Stimulated activated CD8-positive, alpha-beta memory T cell treated with anti-CD3 and anti-CD28 coated beads, Interleukin-7, amount 100 ng/mL, for 4 hours (primary cell): ENCODE data around the gene FAM216B.
"Not testable (repeated sequence)": the region's sequence is repeated elsewhere in the genome, so short reads cannot be mapped to it uniquely, and the experiment has no call there.

Experiments used
- DNase-seq, 2 donors: peaks; one replicate each; pipeline ENCODE4 v3.0.0-alpha.2; 2020; ENCODE audit warnings: low read depth in 2 of 2

FAM216B gene

DNA sequence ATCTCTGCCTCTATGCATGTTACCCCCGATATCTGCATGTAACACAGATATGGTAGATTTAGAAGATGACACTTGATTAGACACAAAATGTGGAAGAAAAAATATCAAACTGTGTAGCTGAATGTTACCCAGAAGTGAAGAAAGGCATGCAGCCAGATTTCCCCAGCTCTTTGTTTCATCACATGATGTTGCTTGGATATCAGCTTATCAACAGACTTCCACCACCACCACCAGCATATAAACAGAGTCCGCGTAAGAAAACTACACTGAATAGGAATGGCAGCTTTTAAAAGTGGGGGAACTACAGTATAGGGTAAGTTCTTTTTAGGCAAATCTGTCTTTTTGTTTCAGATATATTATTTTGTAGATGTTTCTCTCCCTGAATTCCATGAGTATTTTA, at the start of gene FAM216B:
FAM216B (plus strand) TSS at position 233 of the 400 bp plus-strand sequence. CDS start 2,484 bp downstream, outside the sequence.
- DNase-seq, result no peak

DNA sequence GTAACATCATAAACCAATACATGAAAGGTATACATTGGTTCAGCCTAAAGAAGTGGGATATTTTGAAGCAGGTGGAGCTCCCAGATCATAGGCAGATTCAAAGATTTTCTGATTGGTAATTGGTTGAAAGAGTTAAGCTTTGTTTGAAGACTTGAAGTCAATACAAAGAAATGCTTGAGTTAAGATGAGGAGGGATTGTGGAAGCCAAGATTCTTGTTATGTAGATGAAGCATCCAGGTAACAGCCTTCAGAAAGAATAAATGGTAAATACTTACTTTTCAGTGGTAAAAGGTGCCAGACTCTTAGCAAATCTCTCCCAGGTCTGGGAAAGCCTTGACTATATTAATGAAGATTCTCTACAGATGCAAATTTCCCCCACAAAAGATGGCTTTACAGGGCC, 49.3 kb upstream of the FAM216B start:
- no peak for DNase-seq

DNA sequence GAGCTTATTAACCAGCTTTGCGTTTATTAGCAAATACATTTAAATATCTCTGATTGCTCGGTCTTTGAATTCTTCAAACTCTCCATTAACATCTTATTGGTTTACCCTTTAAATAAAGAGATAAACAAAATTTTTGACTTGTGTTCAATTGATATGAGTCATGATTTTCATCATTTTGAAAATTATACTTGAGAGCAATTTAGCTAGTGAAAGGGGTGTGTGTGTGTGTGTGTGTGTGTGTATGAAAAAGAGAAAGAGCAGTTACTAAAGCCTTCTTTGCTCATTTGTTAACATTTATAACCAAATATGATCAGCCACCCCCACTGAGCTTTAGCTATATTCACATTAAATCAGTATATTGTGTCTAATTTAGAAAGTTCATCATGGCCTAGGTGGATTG, 48.3 kb upstream of the FAM216B start:
- DNase-seq, result no peak

DNA sequence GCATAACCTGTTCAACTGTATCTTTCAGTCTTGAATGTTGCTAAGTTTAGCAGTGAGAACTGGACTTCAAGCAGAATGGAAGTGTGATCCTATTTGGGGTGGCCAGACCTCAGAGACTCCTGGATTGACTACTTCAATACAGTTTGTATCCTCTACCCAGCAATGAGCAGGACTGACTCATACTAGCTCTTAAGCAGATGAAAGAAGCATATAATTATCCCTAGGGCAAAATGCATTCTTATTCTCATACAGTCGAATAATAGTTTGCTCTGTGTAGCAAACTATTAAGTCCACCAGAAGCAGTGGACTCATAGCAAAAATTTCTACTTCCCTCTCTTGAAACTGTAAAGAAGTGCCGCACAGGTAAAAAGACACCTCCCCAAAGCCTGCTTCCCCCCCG, 46.4 kb upstream of the FAM216B start:
- DNase-seq, result no peak

DNA sequence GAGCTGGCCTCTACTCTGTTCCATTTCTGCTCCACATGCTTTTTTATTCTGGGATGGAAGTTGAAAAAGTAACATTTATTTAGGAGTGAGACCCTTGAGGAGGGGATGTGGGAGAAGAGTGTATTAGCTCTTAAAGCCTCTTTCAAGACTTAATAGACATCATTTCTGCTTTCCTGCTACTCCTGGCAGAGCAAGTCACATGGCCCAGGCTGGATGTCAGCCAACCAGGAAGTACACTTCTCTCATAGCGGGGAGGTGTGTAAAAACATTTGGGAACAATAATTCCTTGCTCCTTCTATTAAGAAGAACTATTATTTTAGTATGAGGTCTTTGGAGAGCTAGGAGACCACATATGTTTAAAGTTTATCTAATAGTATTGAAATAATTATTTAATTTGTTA, 40.6 kb upstream of the FAM216B start:
- DNase-seq, result no peak

DNA sequence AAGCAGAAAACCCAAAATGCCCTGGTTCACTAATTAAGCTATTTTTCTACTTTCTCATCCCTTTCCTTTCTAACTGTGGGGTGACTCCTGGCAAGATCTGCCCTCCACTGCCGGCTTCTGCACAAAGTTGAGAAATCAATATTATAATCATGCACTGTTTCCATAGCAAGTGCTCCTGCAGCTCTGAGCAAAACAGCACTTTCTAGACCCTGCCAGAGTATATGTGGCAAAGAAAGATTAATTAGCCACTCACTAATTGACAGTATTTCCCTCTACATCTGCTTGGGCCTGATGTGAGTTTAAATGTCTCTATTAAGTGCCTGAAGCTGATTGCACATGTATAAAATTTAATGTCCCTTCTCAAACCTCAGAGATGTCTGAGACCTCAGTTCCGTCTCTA, 39.5 kb upstream of the FAM216B start:
- no peak for DNase-seq

DNA sequence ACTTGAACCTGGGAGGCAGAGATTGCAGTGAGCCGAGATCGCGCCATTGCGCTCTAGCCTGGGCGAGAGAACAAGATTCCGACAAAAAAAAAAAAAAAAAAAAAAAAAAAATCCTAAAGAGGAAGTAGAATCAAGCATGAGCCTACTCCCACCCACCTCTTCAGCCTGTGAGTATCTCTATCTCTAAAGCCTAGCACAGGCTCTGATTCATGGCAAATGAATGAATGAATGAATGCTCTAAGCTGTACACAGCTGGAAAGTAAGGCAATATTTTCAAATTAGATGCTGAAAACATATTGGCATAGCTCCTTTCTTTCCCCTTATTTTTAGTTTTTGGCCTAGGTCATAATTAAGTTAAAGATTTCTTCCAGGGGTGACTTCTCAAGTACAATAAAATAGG, 35.7 kb upstream of the FAM216B start:
- no peak for DNase-seq

DNA sequence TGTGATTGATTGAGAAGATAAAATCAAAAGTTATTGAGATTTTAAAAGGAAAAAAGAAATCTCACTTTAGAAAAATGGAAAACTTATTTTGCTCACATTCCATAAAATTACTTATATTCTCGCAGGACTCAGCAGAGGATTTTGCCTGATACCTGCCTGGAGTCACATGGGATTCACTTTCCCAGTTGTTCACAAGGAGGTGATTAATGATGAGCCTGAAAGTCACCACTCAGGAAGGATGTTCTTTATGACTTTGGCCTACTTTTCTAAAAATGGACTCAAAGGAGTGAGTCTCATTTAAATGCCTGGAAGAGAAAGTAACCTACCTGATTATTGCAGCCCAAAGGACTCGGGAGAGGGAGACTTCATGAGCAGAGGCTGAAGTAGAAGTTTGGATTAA, 34.5 kb upstream of the FAM216B start:
- DNase-seq, result no peak

DNA sequence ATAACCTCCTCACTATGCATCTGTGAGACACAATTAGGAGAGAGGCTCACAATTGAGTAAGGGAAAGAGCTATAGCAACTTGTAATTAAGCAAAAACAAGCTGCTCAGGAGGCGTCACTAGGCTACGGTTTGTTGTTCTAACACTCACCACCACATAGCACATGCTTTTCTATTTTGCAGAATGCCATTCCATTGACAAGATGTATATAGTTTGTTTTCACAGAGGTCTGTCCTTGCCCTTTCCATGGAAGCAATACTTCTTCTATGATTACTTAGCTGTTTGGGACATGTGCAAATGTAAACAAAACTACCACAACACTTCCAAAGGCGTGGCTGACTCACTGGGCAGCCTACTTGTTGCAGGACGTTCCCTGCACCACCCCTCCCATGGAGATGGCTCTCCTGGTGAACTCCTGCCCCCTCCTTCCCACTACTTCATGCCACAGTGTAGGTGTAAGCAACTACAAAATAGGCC, 33.9 kb upstream of the FAM216B start:
- no peak for DNase-seq

DNA sequence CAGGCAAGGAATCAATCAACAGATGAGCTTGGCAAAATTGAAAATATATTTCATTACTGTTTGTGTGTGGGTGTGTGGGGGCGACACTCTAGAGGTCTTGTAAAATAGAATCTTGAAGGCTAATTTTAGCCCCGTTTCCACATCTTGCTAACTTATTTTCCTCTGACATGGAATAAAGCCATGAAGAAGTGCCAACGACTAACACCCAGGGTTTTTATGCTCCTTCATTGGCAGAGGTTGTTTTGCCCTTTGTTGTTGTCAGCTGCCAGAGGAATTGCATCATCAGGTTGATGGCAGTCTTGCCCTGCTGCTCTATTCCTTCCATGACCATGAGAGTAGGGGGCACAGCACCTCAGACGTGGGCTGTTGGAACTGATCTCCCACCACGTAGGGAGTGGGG, 30.6 kb upstream of the FAM216B start:
- no peak for DNase-seq

DNA sequence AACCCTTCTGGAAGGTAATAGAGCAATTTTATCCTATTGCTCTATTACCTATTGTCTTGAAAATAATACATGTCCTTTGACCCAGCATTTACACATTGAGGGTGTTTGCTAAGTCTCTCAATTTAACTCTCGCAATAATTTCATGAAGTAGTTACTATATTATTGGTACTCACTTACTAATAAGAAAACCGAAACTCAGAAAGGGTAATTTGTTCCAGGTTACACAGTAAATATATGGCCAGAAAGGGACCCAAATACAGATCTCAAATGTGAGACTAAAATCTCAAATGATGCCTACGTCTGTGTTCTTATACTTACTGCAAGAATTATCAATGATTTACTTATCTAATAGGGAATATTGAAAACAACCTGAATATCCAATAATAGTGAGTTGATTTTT, 29.7 kb upstream of the FAM216B start:
- no peak for DNase-seq

DNA sequence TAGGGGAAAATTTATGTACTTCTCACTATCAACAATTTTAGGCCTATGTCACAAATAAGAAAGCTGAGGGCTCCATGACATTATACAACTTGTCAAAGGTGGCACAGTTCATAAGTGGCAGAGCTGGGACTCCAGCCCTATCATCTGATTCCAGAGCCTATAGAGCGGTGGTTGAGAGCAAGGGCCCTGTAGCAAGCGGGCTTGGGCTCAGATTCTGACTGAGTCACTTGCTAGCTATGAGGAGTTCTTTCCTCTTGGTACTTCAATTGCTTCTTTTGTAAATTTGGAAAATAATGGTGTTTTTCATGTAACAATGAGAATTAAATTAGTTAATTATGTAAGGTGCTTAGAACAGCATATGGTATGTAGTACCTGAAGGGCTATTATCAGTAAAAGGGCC, 28.7 kb upstream of the FAM216B start:
- DNase-seq, result no peak

DNA sequence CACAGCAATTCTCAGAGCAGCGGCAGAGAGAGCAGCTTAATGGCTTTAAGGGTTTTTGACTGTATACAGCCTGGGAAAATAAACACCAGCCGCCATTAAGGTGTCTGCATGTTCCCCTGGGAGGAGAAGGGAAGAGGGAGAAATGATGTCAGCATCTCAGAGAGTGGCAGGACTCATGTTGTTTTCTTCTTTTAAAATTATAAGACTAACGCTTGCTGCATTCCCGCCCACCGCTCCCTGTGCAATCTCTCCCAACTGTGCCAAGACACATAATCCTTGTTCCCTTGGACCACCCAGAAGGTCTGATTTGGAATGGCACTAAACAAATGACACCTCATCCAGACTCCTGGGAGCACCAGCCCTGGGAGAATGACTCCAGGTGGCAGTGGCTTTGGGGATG, 27.7 kb upstream of the FAM216B start:
- no peak for DNase-seq

DNA sequence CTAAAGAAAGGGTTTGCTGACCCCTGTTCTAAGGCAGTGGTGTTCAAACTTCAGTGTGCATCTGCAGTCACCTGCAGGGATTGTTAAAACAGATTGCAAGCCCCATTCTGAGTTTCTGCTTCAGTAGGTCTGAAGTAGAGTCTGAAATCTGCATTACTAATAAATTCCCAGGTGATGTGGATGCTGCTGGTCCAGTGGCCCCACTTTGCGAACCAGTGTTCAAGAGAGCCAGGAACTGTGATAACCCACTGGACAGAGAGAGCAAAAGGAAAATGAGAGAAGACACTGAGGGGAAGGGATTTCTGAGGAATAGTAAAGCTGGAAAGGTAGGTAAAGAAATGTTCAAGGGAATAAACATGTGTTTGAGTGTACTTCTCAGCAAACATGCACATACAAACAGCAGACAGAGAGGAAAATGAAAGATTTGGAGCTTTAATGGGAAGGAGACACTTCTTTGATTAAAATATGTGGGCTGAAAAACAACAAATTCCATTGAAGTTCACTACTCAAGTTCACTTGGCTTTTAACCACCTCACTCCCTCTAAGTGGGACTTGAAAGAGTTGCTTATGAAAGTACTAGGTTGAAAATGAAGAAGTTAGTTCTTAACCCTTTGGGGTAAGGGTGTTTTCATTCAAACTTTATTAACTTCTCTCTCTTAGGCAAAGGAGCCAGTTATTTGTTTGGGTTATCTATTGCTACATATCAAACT, 26.4 kb upstream of the FAM216B start:
- no peak for DNase-seq

DNA sequence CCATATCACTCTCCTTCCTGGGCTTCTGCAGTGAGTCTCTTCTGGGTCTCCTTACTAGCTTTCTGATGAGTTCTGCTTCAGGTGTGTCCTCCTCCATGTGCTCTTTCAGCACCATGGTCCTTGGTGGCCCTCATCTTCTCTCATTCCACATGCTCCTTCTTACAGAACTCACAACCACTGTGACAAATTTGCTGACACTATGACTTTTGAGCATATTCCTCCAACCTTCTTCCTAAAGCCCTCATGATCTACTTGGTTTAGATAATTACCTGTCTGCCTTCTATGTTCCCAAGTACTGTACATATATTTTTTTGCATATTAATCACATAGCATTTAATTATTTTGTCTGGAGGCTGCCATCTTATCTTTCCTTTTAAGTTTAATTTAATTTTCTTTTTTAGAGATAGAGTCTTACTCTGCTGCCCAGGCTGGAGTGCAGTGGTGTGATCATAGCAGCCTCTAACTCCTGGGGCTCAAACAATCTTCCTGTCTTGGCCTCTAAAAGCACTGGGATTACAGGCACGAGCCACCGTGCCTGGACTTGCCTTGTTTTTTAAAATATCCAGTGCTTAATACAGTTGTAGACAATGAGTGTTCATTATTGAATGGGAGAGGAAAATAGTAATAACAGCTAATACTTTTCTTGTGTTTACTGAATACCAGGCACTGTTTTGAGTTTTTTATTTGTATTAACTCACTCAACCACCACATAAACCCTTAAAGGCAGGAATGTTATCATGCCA, 23.5 kb upstream of the FAM216B start:
- DNase-seq, result no peak

DNA sequence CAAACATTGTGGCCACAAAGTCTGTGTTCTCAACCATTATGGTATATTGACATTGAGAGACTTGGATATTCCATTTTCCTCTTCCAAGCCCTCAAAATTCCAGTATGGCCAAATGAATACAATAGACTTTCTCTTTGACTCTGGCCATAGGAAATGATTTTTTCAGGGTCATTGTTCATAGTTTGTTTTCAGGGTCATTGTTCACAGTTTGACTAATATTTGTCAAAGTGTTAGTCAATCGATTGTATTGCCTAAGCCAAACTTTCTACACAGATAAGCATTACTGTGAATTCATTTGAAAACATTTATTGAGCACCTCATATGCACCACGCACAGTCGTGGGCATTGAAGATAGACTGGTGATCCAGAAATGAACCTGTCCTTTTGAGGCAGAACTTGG, 22.9 kb upstream of the FAM216B start:
- DNase-seq, result no peak

DNA sequence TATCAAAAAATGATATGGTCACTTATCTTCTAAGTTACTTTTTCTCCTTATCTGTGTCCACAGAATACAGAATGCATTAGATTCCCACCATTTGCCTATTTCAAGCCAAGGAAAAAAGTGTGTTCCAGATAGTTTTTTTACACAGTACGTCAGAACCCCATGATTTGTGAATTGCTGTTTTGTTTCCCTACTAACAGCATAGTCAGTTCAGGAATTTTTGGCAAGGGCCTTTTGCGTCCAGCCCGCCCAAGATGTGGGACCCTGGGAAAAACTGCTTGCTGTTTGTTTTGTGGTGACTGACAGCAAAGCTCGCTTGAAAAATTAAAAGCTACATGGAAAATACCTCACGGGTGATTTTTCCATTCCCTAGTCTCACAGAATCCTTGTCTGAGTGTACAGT, 20.4 kb upstream of the FAM216B start:
- no peak for DNase-seq

DNA sequence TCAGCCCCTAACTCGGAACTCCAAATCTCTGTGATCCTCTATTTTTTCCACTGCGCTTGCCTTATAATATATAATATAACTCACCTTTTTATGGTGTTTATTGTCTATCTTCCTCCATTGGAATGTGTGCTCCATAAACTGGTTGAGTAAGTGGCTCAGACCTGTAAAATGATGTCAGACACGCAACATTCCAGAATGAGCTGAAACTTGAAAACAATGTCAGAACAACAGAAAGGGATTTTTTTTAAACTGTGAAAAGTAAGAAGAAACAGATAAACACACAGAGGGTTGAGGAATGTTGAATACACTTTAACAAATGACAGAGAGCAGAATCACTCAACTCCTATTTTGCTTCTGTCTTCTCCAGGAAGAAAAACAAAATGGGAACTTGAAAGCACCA, 19.1 kb upstream of the FAM216B start:
- no peak for DNase-seq

DNA sequence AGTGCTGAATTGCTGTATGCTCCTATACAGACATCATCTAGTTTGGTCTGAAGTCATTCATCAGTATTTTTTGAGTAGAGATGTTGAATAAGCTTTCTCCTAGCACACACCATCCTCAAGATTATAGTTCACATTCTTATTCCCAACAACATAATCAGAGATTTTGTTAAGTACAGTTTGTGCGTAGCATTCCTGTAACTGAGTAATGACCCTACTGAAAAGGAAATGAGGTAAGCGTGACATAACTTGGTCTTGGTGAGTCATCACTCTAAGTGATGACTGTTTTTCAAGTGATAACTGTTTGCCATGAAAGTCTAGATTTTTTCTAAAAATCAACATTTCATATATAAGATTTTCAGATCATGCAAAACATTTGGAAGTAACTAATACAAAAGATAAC, 18.5 kb upstream of the FAM216B start:
- DNase-seq, result no peak

DNA sequence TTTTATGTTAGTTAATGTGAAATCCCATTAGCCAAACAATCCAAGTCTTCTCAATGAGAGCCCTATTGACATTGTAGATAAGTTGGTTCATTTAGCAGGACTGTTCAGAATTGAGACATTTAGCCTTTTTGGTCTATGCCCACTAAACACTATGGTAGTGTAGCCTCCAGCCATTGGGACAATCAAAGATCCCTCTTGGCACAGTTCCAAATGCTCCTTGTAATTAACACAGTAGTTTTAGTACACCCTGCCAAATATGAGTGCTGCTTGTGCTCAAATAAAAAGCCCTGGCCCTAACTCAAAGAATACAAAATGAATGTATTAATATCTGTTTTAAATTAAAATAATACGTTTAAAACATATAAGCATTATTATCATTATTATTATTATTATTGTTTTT, 15.4 kb upstream of the FAM216B start:
- no peak for DNase-seq

DNA sequence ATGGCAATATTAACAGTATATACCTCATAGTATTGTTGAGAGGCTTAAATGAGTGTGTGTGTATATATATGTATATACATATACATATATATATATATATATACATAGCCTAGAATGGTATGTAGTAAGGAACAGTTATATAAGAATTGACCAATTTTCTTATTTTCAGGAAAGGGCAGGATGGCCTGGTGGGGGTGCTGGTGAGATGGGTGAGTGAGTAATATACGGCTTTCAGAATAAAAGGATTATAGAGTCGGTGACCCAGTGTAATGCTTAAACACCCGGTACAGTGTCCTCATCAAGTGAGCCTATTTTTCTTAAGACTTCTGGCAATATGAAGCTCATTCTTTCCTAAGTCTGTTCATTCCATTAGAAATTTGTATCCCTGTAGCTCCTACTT, 11.7 kb upstream of the FAM216B start:
- no peak for DNase-seq

DNA sequence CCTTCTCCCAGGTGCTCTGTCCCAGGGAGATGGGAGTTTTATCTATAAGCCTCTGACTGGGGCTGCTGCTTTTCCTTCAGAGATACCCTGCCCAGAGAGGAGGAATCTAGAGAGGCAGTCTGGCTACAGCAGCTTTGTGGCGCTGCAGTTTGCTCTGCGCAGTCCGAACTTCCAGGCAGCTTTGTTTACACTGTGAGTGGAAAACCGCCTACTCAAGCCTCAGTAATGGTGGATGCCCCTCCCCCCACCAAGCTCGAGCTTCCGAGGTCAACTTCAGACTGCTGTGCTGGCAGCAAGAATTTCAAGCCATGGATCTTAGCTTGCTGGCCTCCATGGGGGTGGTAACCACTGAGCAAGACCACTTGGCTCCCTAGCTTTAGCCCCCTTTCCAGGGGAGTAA, 4.8 kb upstream of the FAM216B start:
- not testable (repeated sequence) for DNase-seq

DNA sequence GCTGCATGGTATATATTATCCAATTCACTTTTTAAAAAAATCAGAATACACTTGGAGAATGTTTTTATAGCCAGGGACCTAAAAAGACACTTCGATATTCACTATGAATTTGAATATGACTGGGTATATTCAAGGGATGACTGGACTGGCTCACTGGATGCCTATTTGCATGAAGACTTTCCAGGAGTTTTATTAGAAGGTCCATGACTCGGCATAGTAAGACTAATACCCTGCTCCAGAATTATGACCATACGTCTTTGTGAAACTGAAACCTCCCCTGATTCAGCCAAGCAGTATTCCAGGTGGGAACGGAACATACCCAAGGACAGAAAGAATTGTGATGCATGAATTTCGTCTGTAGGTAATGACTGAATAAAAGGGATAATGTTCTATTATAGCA, 3.9 kb upstream of the FAM216B start:
- DNase-seq, result no peak

DNA sequence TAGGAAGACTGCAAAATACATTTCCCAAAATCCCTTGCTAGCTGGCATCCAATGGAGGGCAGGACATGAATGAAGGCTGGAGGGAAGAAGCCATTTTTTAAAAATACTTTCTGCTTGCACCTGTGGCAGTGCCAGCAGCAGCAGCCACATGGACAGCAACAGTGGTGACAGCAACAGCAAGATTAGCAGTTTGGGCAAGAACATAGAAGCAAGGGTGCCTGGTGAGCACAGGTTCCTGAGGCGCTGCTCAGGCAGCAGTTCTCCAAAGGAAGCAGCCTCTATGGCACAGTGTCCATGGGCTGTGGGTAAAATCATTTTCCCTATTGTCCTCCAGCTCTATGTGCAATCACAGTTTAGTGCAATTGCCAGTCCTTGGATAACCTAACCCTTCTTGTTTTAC, 1.3 kb upstream of the FAM216B start:
- DNase-seq, result no peak
